HEK293 (cell line): ENCODE results near the gene ITPKB.

ENCODE experiments used
- CTCF ChIA-PET: fragments of 350-600 bp; formaldehyde crosslinking; extraction: SDS; loops from one replicate; lab custom pipeline; 2021; ENCODE audit warnings: antibody characterized with exemption; lab: Yijun Ruan, JAX
- POLR2A ChIA-PET: fragments of 300-600 bp; formaldehyde crosslinking; extraction: SDS; loops from one replicate; lab custom pipeline; 2020; ENCODE audit warnings: antibody characterized with exemption, inconsistent platforms; lab: Yijun Ruan, JAX
- H3K27ac ChIP-seq: fragments of 200-500 bp; sonication (Bioruptor generic); 2 replicates; pipeline ENCODE4 v1.5.1; 2014; ENCODE audit warnings: low read depth, low read length, control low read depth, inconsistent platforms; ENCODE audit errors: extremely low read depth
- H3K36me3 ChIP-seq, 2 experiments: fragments of 200-500 bp in 1 of 2; sonication (Bioruptor generic) in 1 of 2; 1 replicate in 1 of 2; 2 replicates in 1 of 2; pipeline ENCODE4 v1.5.1; 2014 to 2017; ENCODE audit warnings: inconsistent platforms in 2 of 2, low read length in 2 of 2; ENCODE audit not compliant: control insufficient read depth in 2 of 2, insufficient read depth in 1 of 2
- H3K4me1 ChIP-seq: fragments of 200-500 bp; sonication (Bioruptor generic); 2 replicates; pipeline ENCODE4 v1.5.1; 2014; ENCODE audit warnings: mild to moderate bottlenecking, low read length, inconsistent platforms; ENCODE audit not compliant: control insufficient read depth, insufficient read depth
- H3K4me3 ChIP-seq: 2 replicates; pipeline ENCODE4 v1.5.1; 2011; ENCODE audit warnings: low read depth, mild to moderate bottlenecking, control low read depth, low read length, moderate library complexity
- H3K9me3 ChIP-seq: fragments of 200-500 bp; sonication (Bioruptor generic); 2 replicates; pipeline ENCODE4 v1.5.1; 2014; ENCODE audit warnings: low read depth, low read length, inconsistent platforms; ENCODE audit not compliant: control insufficient read depth, insufficient read depth
- GFI1B ChIP-seq: fragments of 450-650 bp; formaldehyde crosslinking; IDR thresholded peaks from 2 replicates; pipeline ENCODE4 v1.5.1; 2016; ENCODE audit warnings: missing biosample characterization, missing genetic modification characterization
- SCRT1 ChIP-seq: fragments of 450-650 bp; formaldehyde crosslinking; IDR thresholded peaks from 2 replicates; pipeline ENCODE4 v1.5.1; 2016; ENCODE audit warnings: missing biosample characterization, missing genetic modification characterization, borderline replicate concordance
- SCRT2 ChIP-seq: fragments of 450-650 bp; formaldehyde crosslinking; IDR thresholded peaks from 2 replicates; pipeline ENCODE4 v1.5.1; 2016; ENCODE audit warnings: missing biosample characterization, missing genetic modification characterization
- TCF7L2 ChIP-seq: IDR thresholded peaks from 2 replicates; pipeline ENCODE4 v1.6.1; 2011; ENCODE audit warnings: low read depth, mild to moderate bottlenecking, inconsistent platforms, low read length, moderate library complexity, borderline replicate concordance
- ZNF121 ChIP-seq: fragments of 450-650 bp; formaldehyde crosslinking; IDR thresholded peaks from 2 replicates; pipeline ENCODE4 v1.5.1; 2016; ENCODE audit warnings: missing biosample characterization, missing genetic modification characterization
- ZNF146 ChIP-seq: fragments of 450-650 bp; formaldehyde crosslinking; IDR thresholded peaks from 2 replicates; pipeline ENCODE4 v1.5.1; 2016; ENCODE audit warnings: missing biosample characterization, missing genetic modification characterization
- ZNF169 ChIP-seq: fragments of 450-650 bp; formaldehyde crosslinking; IDR thresholded peaks from 2 replicates; pipeline ENCODE4 v1.5.1; 2016; ENCODE audit warnings: missing biosample characterization, missing genetic modification characterization
- ZNF2 ChIP-seq: fragments of 450-650 bp; formaldehyde crosslinking; IDR thresholded peaks from 2 replicates; pipeline ENCODE4 v1.5.1; 2016; ENCODE audit warnings: missing biosample characterization, missing genetic modification characterization
- ZNF404 ChIP-seq: fragments of 450-650 bp; formaldehyde crosslinking; IDR thresholded peaks from 2 replicates; pipeline ENCODE4 v1.5.1; 2017; ENCODE audit warnings: missing biosample characterization, missing genetic modification characterization
- ZNF530 ChIP-seq: fragments of 450-650 bp; formaldehyde crosslinking; IDR thresholded peaks from 2 replicates; pipeline ENCODE4 v1.5.1; 2016; ENCODE audit warnings: low read depth, missing biosample characterization, missing genetic modification characterization
- ZNF596 ChIP-seq: fragments of 450-650 bp; IDR thresholded peaks from 2 replicates; pipeline ENCODE4 v1.5.0; 2018; ENCODE audit warnings: missing biosample characterization, mild to moderate bottlenecking, missing genetic modification characterization, moderate library complexity
- ZNF670 ChIP-seq: fragments of 450-650 bp; formaldehyde crosslinking; IDR thresholded peaks from 2 replicates; pipeline ENCODE4 v1.5.1; 2016; ENCODE audit warnings: missing biosample characterization, missing genetic modification characterization, low read depth
- ZNF777 ChIP-seq: fragments of 450-650 bp; formaldehyde crosslinking; IDR thresholded peaks from 2 replicates; pipeline ENCODE4 v1.5.1; 2017; ENCODE audit warnings: missing biosample characterization, missing genetic modification characterization, borderline replicate concordance
- ZNF785 ChIP-seq: fragments of 450-650 bp; formaldehyde crosslinking; IDR thresholded peaks from 2 replicates; pipeline ENCODE4 v1.5.1; 2016; ENCODE audit warnings: missing biosample characterization, missing genetic modification characterization
- TF ChIP-seq, protein P1 (sequence below): fragments of 450-650 bp; formaldehyde crosslinking; IDR thresholded peaks from 2 replicates; pipeline ENCODE4 v1.5.1; 2017; ENCODE audit warnings: missing biosample characterization, missing genetic modification characterization

The ITPKB gene

DNA sequence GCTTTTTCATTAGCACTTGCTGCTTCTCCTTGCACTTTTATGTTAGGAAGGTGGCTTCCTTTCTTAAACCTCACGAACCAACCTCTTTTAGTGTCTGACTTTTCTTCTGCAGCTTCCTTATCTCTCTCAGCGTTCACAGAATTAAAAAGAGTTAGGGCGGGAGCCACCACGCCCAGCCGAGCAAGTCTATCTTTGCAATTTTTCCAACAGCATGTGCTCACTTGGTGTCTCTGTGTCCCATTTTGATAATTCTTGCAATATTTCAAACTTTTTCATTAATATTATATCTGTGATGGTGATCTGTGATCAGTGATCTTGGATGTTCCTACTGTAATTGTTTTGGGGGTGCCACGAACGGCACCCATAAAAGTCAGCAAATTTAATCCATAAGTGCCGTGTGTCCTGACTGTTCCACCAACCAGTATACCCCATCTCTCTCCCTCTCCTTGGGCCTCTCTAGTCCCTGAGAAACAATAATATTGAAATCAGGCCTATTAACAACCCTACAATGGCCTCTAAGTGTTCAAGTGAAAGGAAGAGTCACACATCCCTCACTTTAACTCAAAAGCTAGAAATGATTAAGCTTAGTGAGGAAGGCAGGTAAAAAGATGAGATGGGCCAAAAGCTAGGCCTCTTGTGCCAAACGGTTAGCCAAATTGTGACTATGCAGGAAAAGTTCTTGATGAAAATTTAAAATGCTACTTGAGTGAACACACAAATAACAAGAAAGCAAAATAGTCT lies 15.9 kb upstream of the ITPKB start:
- H3K36me3 ChIP-seq = no peaks in the 10 kb centered on the region
- POLR2A ChIA-PET = no interaction called here
- no peaks in the 10 kb centered on the region for H3K9me3 ChIP-seq
- H3K4me1 ChIP-seq = no peaks in the 10 kb centered on the region
- CTCF ChIA-PET = interaction anchor here (0.6 to 1.0 kb wide), 3 partner anchors 23 to 50 kb away, joined by 3 to 7 read pairs (median 3); no protein-coding TSS in a partner anchor
- H3K4me3 ChIP-seq = no peak overlapping the region
- H3K27ac ChIP-seq = no peak overlapping the region
- TF ChIP-seq SCRT2 (tag by site-specific recombination) (0 out of 2 replicates have a peak, but pooled peaks have one; percentile 0), ZNF670 (tag by site-specific recombination) (no peak)

DNA sequence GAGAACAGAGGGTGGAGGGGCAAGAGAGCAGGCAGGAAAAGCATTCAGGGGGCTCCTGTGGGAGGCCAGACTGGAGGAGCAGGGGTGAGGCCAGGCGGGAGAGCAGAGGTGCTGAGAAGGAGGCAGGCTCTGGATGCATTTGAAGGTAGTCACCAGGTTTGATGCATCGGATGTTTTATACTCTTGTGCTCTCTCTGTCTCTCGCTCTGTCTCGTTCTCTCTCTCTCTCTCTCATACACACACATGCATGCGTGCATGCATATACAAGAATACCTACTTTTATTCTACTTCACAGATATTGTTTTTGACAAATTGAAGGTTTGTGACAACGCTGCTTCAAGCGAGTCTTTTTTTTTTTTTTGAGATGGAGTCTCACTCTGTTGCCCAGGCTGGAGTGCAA lies 15.0 kb upstream of the ITPKB start:
- TF ChIP-seq ZNF2 (tag by site-specific recombination) = no peak
- no peak for TF ChIP-seq ZNF404 (tag by site-specific recombination)
- TF ChIP-seq ZNF596 = peak; percentile 97
- TF ChIP-seq ZNF146 (tag by site-specific recombination) = no peak
- TF ChIP-seq ZNF169 (tag by site-specific recombination) = no peak
- TF ChIP-seq ZNF785 (tag by site-specific recombination) = no peak
- TF ChIP-seq ZNF530 (tag by site-specific recombination) = no peak
- no peak for TF ChIP-seq GFI1B (tag by site-specific recombination)
- TF ChIP-seq, all 188 proteins: peak for 1
- CTCF ChIA-PET = interaction anchor here (0.6 to 1.0 kb wide), 2 partner anchors 42 to 51 kb away, joined by 3 read pairs; no protein-coding TSS in a partner anchor
- Histone ChIP-seq H3K36me3 (no peaks in the 10 kb centered on the region), H3K4me3 (no peak overlapping the region), H3K27ac (no peak overlapping the region), H3K9me3 (no peaks in the 10 kb centered on the region), H3K4me1 (no peaks in the 10 kb centered on the region)
- POLR2A ChIA-PET = no interaction called here

DNA sequence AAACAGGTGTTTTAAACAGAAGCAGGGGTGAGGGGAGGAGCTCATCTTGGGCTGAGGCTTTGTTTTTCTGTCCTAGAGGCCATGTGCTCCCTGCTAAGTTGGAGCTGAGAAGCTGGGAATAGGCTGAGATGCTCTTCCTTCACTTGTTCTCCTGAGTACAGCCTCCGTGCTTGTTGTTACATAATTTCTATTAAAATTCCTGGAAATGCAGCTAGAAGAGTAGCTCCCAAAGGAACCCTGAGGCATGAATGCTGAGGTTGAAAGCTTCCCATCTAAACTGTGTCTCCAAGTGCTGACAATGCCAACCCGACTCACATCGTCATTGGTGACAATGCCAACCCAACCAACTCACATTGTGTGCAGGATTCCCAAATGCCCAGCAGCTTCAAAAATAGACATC lies 12.6 kb upstream of the ITPKB start:
- Histone ChIP-seq H3K4me1 (no peaks in the 10 kb centered on the region), H3K36me3 (no peaks in the 10 kb centered on the region), H3K4me3 (no peak overlapping the region), H3K27ac (no peak overlapping the region), H3K9me3 (no peaks in the 10 kb centered on the region)
- CTCF ChIA-PET = interaction anchor here (0.7 to 1.2 kb wide), 2 partner anchors 10 to 54 kb away, joined by 3 to 6 read pairs; no protein-coding TSS in a partner anchor
- peak; percentile 36; the same call in 1 of the 2 replicates for TF ChIP-seq SCRT2 (tag by site-specific recombination)
- TF ChIP-seq TCF7L2 = no peak
- 0 out of 2 replicates have a peak, but pooled peaks have one; percentile 17 for TF ChIP-seq SCRT1 (tag by site-specific recombination)
- TF ChIP-seq, protein P1, sequence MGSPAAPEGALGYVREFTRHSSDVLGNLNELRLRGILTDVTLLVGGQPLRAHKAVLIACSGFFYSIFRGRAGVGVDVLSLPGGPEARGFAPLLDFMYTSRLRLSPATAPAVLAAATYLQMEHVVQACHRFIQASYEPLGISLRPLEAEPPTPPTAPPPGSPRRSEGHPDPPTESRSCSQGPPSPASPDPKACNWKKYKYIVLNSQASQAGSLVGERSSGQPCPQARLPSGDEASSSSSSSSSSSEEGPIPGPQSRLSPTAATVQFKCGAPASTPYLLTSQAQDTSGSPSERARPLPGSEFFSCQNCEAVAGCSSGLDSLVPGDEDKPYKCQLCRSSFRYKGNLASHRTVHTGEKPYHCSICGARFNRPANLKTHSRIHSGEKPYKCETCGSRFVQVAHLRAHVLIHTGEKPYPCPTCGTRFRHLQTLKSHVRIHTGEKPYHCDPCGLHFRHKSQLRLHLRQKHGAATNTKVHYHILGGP (tag by site-specific recombination) = peak; percentile 28; the same call in 1 of the 2 replicates
- POLR2A ChIA-PET = interaction anchor here (0.7 to 0.9 kb wide), 3 partner anchors 11 to 91 kb away, joined by 3 to 4 read pairs (median 3); no protein-coding TSS in a partner anchor

DNA sequence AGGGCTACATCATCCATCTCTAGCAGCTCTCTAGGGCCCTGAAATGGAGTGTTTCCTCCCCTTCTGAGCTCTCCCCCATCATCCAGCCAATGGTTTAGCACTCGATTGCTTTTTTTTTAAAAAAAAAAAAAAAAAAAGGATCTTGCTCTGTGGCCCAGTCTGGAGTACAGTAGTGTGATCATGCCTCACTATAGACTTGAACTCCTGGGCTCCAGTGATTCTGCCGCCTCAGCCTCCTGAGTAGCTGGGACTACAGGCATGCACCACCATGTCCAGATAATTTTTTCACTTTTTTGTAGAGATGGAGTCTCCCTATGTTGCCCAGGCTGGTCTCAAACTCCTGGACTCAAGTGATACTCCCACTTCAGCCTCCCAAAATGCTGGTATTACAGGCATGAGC lies 12.1 kb upstream of the ITPKB start:
- TF ChIP-seq ZNF121 = peak; percentile 80; the same call in 1 of the 2 replicates
- no peak for TF ChIP-seq ZNF777
- H3K36me3 ChIP-seq = no peaks in the 10 kb centered on the region
- ChIA-PET CTCF (no interaction called here), POLR2A (interaction anchor here (0.6 to 0.7 kb wide), 2 partner anchors 53 to 90 kb away, joined by 3 to 4 read pairs; no protein-coding TSS in a partner anchor)
- H3K9me3 ChIP-seq = no peaks in the 10 kb centered on the region
- H3K4me1 ChIP-seq = no peaks in the 10 kb centered on the region
- H3K27ac ChIP-seq = no peak overlapping the region
- no peak overlapping the region for H3K4me3 ChIP-seq
